ENCODE data around the gene DNAH3.

The DNAH3 gene

DNA sequence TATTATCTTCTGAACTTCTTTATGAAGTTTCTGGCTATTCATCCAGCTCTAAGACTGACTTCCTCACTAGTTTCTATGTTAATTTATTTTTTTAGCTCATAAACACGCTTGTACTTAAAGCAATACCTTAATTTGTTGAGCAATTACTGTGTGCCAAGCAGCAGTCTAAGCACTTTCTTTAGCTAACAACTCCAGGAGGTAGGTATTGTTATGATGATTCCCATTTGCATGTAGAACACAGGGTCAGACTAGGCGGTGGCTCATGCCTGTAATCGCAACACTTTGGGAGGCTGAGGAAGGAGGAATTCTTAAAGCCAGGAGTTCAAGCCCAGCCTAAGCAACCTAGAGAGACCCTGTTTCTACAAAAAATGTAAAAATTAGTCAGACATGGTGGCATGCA is 19.8 kb downstream of the DNAH3 start:
- no peaks in the 10 kb centered on the region for H3K4me1 ChIP-seq (ENCODE audit: insufficient read depth, low read length, poor library complexity, severe bottlenecking)
- no peak for TF ChIP-seq EZH2phosphoT487 (IDR thresholded peaks at IDR 0.05; ENCODE audit: borderline replicate concordance)
- TF ChIP-seq, protein P1, sequence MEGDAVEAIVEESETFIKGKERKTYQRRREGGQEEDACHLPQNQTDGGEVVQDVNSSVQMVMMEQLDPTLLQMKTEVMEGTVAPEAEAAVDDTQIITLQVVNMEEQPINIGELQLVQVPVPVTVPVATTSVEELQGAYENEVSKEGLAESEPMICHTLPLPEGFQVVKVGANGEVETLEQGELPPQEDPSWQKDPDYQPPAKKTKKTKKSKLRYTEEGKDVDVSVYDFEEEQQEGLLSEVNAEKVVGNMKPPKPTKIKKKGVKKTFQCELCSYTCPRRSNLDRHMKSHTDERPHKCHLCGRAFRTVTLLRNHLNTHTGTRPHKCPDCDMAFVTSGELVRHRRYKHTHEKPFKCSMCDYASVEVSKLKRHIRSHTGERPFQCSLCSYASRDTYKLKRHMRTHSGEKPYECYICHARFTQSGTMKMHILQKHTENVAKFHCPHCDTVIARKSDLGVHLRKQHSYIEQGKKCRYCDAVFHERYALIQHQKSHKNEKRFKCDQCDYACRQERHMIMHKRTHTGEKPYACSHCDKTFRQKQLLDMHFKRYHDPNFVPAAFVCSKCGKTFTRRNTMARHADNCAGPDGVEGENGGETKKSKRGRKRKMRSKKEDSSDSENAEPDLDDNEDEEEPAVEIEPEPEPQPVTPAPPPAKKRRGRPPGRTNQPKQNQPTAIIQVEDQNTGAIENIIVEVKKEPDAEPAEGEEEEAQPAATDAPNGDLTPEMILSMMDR (conservative IDR thresholded peaks at IDR 0.05; ENCODE audit: low read length): no peak
- no peak overlapping the region for H3K9ac ChIP-seq (ENCODE audit: low read depth, low read length, poor library complexity, severe bottlenecking)

DNA sequence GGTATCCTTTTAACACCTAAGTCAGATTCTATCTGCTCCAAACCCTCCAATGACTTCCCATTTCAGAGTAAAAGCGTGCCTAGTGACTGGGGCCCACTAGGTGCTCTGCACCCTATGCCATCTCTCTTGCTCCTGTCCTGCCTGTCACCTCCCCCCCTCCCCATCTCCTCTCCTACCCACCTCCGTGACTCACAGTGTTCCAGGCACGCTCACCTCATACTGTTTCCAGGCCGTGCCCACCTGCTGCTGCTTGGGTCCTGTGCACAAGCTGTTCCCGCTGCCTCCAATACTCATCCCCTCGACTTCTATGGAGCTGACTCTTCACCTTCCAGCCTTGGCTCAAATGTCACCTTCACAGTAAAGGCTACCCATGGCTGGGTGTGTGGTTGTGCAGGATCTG is 21.7 kb downstream of the DNAH3 start:
- Histone ChIP-seq H4K20me1 (ENCODE audit: insufficient read depth, low read length, poor library complexity, severe bottlenecking) (no peaks in the 10 kb centered on the region), H3K9ac (ENCODE audit: low read depth, low read length, poor library complexity, severe bottlenecking) (no peak overlapping the region), H3K4me3 (ENCODE audit: low read length, poor library complexity, severe bottlenecking) (no peak overlapping the region), H3K4me2 (ENCODE audit: low read depth, low read length, poor library complexity, severe bottlenecking) (no peak overlapping the region), H3F3A (ENCODE audit: low read depth) (no peaks in the 10 kb centered on the region), H3K9me2 (replicated peaks; ENCODE audit: low read depth, low read length) (no peaks in the 10 kb centered on the region), H3K4me1 (ENCODE audit: insufficient read depth, low read length, poor library complexity, severe bottlenecking) (no peaks in the 10 kb centered on the region), H3K27me3 (ENCODE audit: insufficient read depth, low read length, poor library complexity, severe bottlenecking) (no peaks in the 10 kb centered on the region), H3K36me3 (ENCODE audit: insufficient read depth, low read length) (no peaks in the 10 kb centered on the region), H3K9me3 (ENCODE audit: insufficient read depth, low read depth, low read length) (no peaks in the 10 kb centered on the region), H3K79me2 (ENCODE audit: insufficient read depth, low read length) (no peaks in the 10 kb centered on the region), H2AFZ (ENCODE audit: low read length) (no peak overlapping the region)
- TF ChIP-seq EZH2phosphoT487 (IDR thresholded peaks at IDR 0.05; ENCODE audit: borderline replicate concordance): no peak
- TF ChIP-seq, protein P1 (conservative IDR thresholded peaks at IDR 0.05; ENCODE audit: low read length): no peak

More for the DNA sequence above, 19.8 kb downstream of the DNAH3 start:
- Histone ChIP-seq H3K4me2 (ENCODE audit: low read depth, low read length, poor library complexity, severe bottlenecking) (no peak overlapping the region), H4K20me1 (ENCODE audit: insufficient read depth, low read length, poor library complexity, severe bottlenecking) (no peaks in the 10 kb centered on the region), H3K9me2 (replicated peaks; ENCODE audit: low read depth, low read length) (no peaks in the 10 kb centered on the region), H3K27me3 (ENCODE audit: insufficient read depth, low read length, poor library complexity, severe bottlenecking) (no peaks in the 10 kb centered on the region), H3K36me3 (ENCODE audit: insufficient read depth, low read length) (no peaks in the 10 kb centered on the region), H3F3A (ENCODE audit: low read depth) (no peaks in the 10 kb centered on the region), H2AFZ (ENCODE audit: low read length) (no peak overlapping the region), H3K4me3 (ENCODE audit: low read length, poor library complexity, severe bottlenecking) (no peak overlapping the region), H3K79me2 (ENCODE audit: insufficient read depth, low read length) (no peaks in the 10 kb centered on the region), H3K9me3 (ENCODE audit: insufficient read depth, low read depth, low read length) (no peaks in the 10 kb centered on the region)

DNA sequence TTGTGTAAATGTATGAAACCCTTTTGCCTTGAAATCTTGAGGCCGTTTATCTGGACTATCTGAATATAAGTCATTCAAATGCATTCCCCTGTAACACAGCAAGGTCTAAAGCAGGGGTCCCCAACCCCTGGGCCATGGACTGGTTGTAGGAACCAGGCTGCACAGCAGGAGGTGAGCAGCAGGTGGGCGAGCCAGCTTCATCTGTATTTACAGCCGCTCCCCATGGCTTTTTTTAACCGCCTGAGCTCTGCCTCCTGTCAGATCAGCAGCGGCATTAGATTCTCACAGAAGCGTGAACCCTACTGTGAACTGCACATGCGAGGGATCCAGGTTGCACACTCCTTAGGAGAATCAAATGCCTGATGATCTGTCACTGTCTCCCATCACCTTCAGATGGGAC is 24.1 kb downstream of the DNAH3 start:
- H3K9ac ChIP-seq (ENCODE audit: low read depth, low read length, poor library complexity, severe bottlenecking): no peak overlapping the region
- no peaks in the 10 kb centered on the region for H4K20me1 ChIP-seq (ENCODE audit: insufficient read depth, low read length, poor library complexity, severe bottlenecking)
- H3K4me2 ChIP-seq (ENCODE audit: low read depth, low read length, poor library complexity, severe bottlenecking): no peak overlapping the region
- no peak overlapping the region for H2AFZ ChIP-seq (ENCODE audit: low read length)
- H3K9me3 ChIP-seq (ENCODE audit: insufficient read depth, low read depth, low read length): no peaks in the 10 kb centered on the region
- no peaks in the 10 kb centered on the region for H3K79me2 ChIP-seq (ENCODE audit: insufficient read depth, low read length)
- no peak for TF ChIP-seq EZH2phosphoT487 (IDR thresholded peaks at IDR 0.05; ENCODE audit: borderline replicate concordance)
- TF ChIP-seq, protein P1 (conservative IDR thresholded peaks at IDR 0.05; ENCODE audit: low read length): no peak
- H3K4me1 ChIP-seq (ENCODE audit: insufficient read depth, low read length, poor library complexity, severe bottlenecking): no peaks in the 10 kb centered on the region
- no peaks in the 10 kb centered on the region for H3K27me3 ChIP-seq (ENCODE audit: insufficient read depth, low read length, poor library complexity, severe bottlenecking)
- H3K36me3 ChIP-seq (ENCODE audit: insufficient read depth, low read length): no peaks in the 10 kb centered on the region
- no peak overlapping the region for H3K4me3 ChIP-seq (ENCODE audit: low read length, poor library complexity, severe bottlenecking)
- H3F3A ChIP-seq (ENCODE audit: low read depth): no peaks in the 10 kb centered on the region
- H3K9me2 ChIP-seq (replicated peaks; ENCODE audit: low read depth, low read length): no peaks in the 10 kb centered on the region

Data from Loucy (cell line).